ENCODE measurements around the gene SUPT20H. TPM values are rescaled to one million over a fixed set of nuclear protein-coding genes. Genes with fewer than 3 reads are reported as not detected.

Gene SUPT20H
- total and polyA plus RNA-seq, 2 donors (not counting 1 experiment from before 2014, with no cell fraction given): 43.8 to 93.7 TPM

- H2AFZ ChIP-seq (ENCODE audit: insufficient read depth, low read depth, low read length, poor library complexity, severe bottlenecking): no peak overlapping the region
- H3K79me2 ChIP-seq (ENCODE audit: control insufficient read depth, insufficient read depth, low read length): no peaks in the 10 kb centered on the region
- WGBS (ENCODE audit: insufficient coverage): 100% methylated on average over 2 of the region's 2 CpGs
- no peaks in the 10 kb centered on the region for H3K4me1 Mint-ChIP-seq
- POLR2A ChIA-PET: no interaction called here
- H3K27ac ChIP-seq (ENCODE audit: low read length in 2 of 2): no peak overlapping the region
- no peak overlapping the region for H3K4me3 ChIP-seq (ENCODE audit: control extremely low read depth in 1 of 5, extremely low read depth in 1 of 5, insufficient read depth in 1 of 5, low read depth in 2 of 5, low read length in 4 of 5)
- intact Hi-C loops (cut with micrococcal nuclease): no loop called here
- no peak overlapping the region for H3K9ac ChIP-seq (ENCODE audit: low read length)
- H3K9me3 Mint-ChIP-seq (ENCODE audit: insufficient read depth): no peaks in the 10 kb centered on the region
- H3K27me3 Mint-ChIP-seq: no peaks in the 10 kb centered on the region
- H3K9me3 ChIP-seq (ENCODE audit: control extremely low read depth in 1 of 3, control insufficient read depth in 2 of 3, insufficient read depth in 1 of 3, low read length in 2 of 3): no peaks in the 10 kb centered on the region
- H3K27me3 ChIP-seq (replicated peaks in 1 of 4; ENCODE audit: control extremely low read depth in 1 of 4, control insufficient read depth in 3 of 4, insufficient read depth in 4 of 4, low read length in 3 of 4): no peaks in the 10 kb centered on the region
- no peak for TF ChIP-seq EZH2 (IDR thresholded peaks at IDR 0.05; ENCODE audit: borderline replicate concordance, insufficient read depth, low read depth, low read length, poor library complexity, severe bottlenecking)
- no peak for TF ChIP-seq CTCF (IDR thresholded peaks at IDR 0.05)
- DNase-seq (no peak), ATAC-seq (ENCODE audit: low read depth) (no peak)
- H3K36me3 ChIP-seq (replicated peaks in 1 of 2; ENCODE audit: control extremely low read depth in 1 of 2, control insufficient read depth in 1 of 2, extremely low read depth in 1 of 2, insufficient read depth in 2 of 2, low read length in 1 of 2): peaks cover 7 to 75% of the 10 kb centered on the region in 2 experiments
- H3K27ac Mint-ChIP-seq: no peak overlapping the region
- CTCF ChIA-PET: interaction anchor here (1.7 kb wide), 1 partner anchor 10 kb away, joined by 4 read pairs; no protein-coding TSS in a partner anchor
- H4K20me1 ChIP-seq (ENCODE audit: control insufficient read depth, insufficient read depth, low read length, poor library complexity, severe bottlenecking): no peaks in the 10 kb centered on the region
- H3K4me2 ChIP-seq (replicated peaks; ENCODE audit: low read depth, low read length, poor library complexity, severe bottlenecking): no peak overlapping the region
- H3K4me3 Mint-ChIP-seq: no peak overlapping the region
- H3K4me1 ChIP-seq (ENCODE audit: control insufficient read depth in 2 of 2, insufficient read depth in 2 of 2, low read length in 2 of 2): no peaks in the 10 kb centered on the region
These were observed 72.8 kb downstream of the SUPT20H start for GRCh38 chr13:36986462-36987240.

- POLR2A ChIA-PET: no interaction called here
These were observed 78.2 kb downstream of the SUPT20H start for GRCh38 chr13:36981156-36981743.

More at GRCh38 chr13:36981156-36981743, 78.2 kb downstream of the SUPT20H start:
- Histone ChIP-seq H3K36me3 (replicated peaks in 1 of 2; ENCODE audit: control extremely low read depth in 1 of 2, control insufficient read depth in 1 of 2, extremely low read depth in 1 of 2, insufficient read depth in 2 of 2, low read length in 1 of 2) (peaks cover 3 to 28% of the 10 kb centered on the region in 2 experiments), H3K4me2 (replicated peaks; ENCODE audit: low read depth, low read length, poor library complexity, severe bottlenecking) (no peak overlapping the region), H3K27ac (ENCODE audit: low read length in 2 of 2) (no peak overlapping the region), H3K4me1 (ENCODE audit: control insufficient read depth in 2 of 2, insufficient read depth in 2 of 2, low read length in 2 of 2) (no peaks in the 10 kb centered on the region), H4K20me1 (ENCODE audit: control insufficient read depth, insufficient read depth, low read length, poor library complexity, severe bottlenecking) (no peaks in the 10 kb centered on the region), H3K9ac (ENCODE audit: low read length) (no peak overlapping the region), H2AFZ (ENCODE audit: insufficient read depth, low read depth, low read length, poor library complexity, severe bottlenecking) (no peak overlapping the region), H3K79me2 (ENCODE audit: control insufficient read depth, insufficient read depth, low read length) (no peaks in the 10 kb centered on the region), H3K4me3 (ENCODE audit: control extremely low read depth in 1 of 5, extremely low read depth in 1 of 5, insufficient read depth in 1 of 5, low read depth in 2 of 5, low read length in 4 of 5) (no peak overlapping the region), H3K9me3 (ENCODE audit: control extremely low read depth in 1 of 3, control insufficient read depth in 2 of 3, insufficient read depth in 1 of 3, low read length in 2 of 3) (no peaks in the 10 kb centered on the region), H3K27me3 (replicated peaks in 1 of 4; ENCODE audit: control extremely low read depth in 1 of 4, control insufficient read depth in 3 of 4, insufficient read depth in 4 of 4, low read length in 3 of 4) (no peaks in the 10 kb centered on the region)
- Mint-ChIP-seq H3K9me3 (ENCODE audit: insufficient read depth) (no peaks in the 10 kb centered on the region), H3K27me3 (no peaks in the 10 kb centered on the region), H3K4me3 (no peak overlapping the region), H3K4me1 (peaks cover 2% of the 10 kb centered on the region), H3K27ac (no peak overlapping the region)
- TF ChIP-seq EZH2 (IDR thresholded peaks at IDR 0.05; ENCODE audit: borderline replicate concordance, insufficient read depth, low read depth, low read length, poor library complexity, severe bottlenecking) (no peak), CTCF (IDR thresholded peaks at IDR 0.05) (peak; percentile 73)
- intact Hi-C loops (cut with micrococcal nuclease): loop anchor here (2.0 to 5.0 kb wide), 4 partner anchors 122 to 698 kb away; partner anchors contain the start of gene SPART
- CTCF ChIA-PET: interaction anchor here (0.7 to 5.8 kb wide), 14 partner anchors 8 to 698 kb away, joined by 3 to 47 read pairs (median 4); no protein-coding TSS in a partner anchor
- DNase-seq (peak; percentile 46), ATAC-seq (ENCODE audit: low read depth) (no peak)
- no CpG with 5 or more reads among the region's 6 CpGs for WGBS (ENCODE audit: insufficient coverage)

All from B cell (primary cell).